B cell (primary cell): ENCODE results near the gene GRAMD2A. TPM values are rescaled to one million over a fixed set of nuclear protein-coding genes. Genes with fewer than 3 reads are reported as not detected.

Experiments used
- ATAC-seq: fragments of 200-7000 bp; cut with Tn5 transposase; one replicate; pipeline ENCODE4 v1.10.0; 2021; ENCODE audit warnings: low read depth, mild to moderate bottlenecking, moderate number of reproducible peaks, moderate library complexity
- CTCF ChIA-PET: fragments of 350-600 bp; sonication (Branson Sonifier 250); formaldehyde crosslinking; loops from one replicate; lab custom pipeline; 2021; ENCODE audit warnings: antibody characterized with exemption, inconsistent platforms; lab: Charles Lee
- POLR2A ChIA-PET: fragments of 350-600 bp; sonication (Branson Sonifier 250); formaldehyde crosslinking; loops from one replicate; lab custom pipeline; 2021; ENCODE audit warnings: antibody characterized with exemption; lab: Charles Lee
- DNase-seq: peaks from one replicate; pipeline ENCODE4 v3.0.0; 2013
- H2AFZ ChIP-seq: 2 replicates; pipeline ENCODE4 v1.6.1; 2012; ENCODE audit warnings: mild to moderate bottlenecking, low read depth, low read length; ENCODE audit not compliant: insufficient read depth, poor library complexity, severe bottlenecking
- H3K27ac ChIP-seq, 2 donors: 1 replicate in 1 of 2; 2 replicates in 1 of 2; pipeline ENCODE4 v1.5.1; 2012 to 2013; ENCODE audit warnings: low read length in 2 of 2, mild to moderate bottlenecking in 2 of 2, moderate library complexity in 1 of 2
- H3K27me3 ChIP-seq, 4 experiments: fragments of 200-600 bp in 1 of 4; sonication (generic) in 1 of 4; replicated peaks in 1 of 4; 1 replicate in 2 of 4; 2 replicates in 2 of 4; pipeline versions ENCODE4 v1.6.1 to v1.7.0; 2013 to 2016; ENCODE audit warnings: low read length in 3 of 4, mild to moderate bottlenecking in 2 of 4, mixed read lengths in 1 of 4, moderate library complexity in 1 of 4; ENCODE audit not compliant: insufficient read depth in 4 of 4, control insufficient read depth in 3 of 4; ENCODE audit errors: control extremely low read depth in 1 of 4
- H3K36me3 ChIP-seq, 2 experiments: replicated peaks in 1 of 2; 1 replicate in 1 of 2; 2 replicates in 1 of 2; pipeline versions ENCODE4 v1.6.1 to v1.7.1; 2013; ENCODE audit warnings: low read length in 1 of 2; ENCODE audit not compliant: insufficient read depth in 2 of 2, control insufficient read depth in 1 of 2; ENCODE audit errors: control extremely low read depth in 1 of 2, extremely low read depth in 1 of 2
- H3K4me1 ChIP-seq, 2 donors: fragments of 200-600 bp in 1 of 2; sonication (generic) in 1 of 2; 1 replicate in 1 of 2; 2 replicates in 1 of 2; pipeline versions ENCODE4 v1.5.1 to v1.6.1; 2013 to 2017; ENCODE audit warnings: low read length in 2 of 2; ENCODE audit not compliant: control insufficient read depth in 2 of 2, insufficient read depth in 2 of 2
- H3K4me2 ChIP-seq: replicated peaks from 2 replicates; pipeline ENCODE3; 2012; ENCODE audit warnings: mild to moderate bottlenecking, low read depth, low read length; ENCODE audit not compliant: poor library complexity, severe bottlenecking
- H3K4me3 ChIP-seq, 5 experiments: fragments of 200-600 bp in 1 of 5; sonication (generic) in 1 of 5; 1 replicate in 3 of 5; 2 replicates in 2 of 5; pipeline versions ENCODE4 v1.5.1 to v1.7.0; 2011 to 2016; ENCODE audit warnings: low read length in 4 of 5, mild to moderate bottlenecking in 4 of 5, low read depth in 2 of 5, control low read depth in 1 of 5, moderate library complexity in 1 of 5; ENCODE audit not compliant: insufficient read depth in 1 of 5; ENCODE audit errors: control extremely low read depth in 1 of 5, extremely low read depth in 1 of 5
- H3K79me2 ChIP-seq: fragments of 200-600 bp; sonication (generic); one replicate; pipeline ENCODE4 v1.6.0; 2016; ENCODE audit warnings: low read length; ENCODE audit not compliant: control insufficient read depth, insufficient read depth
- H3K9ac ChIP-seq: fragments of 200-600 bp; sonication (generic); 2 replicates; pipeline ENCODE4 v1.6.1; 2017; ENCODE audit warnings: mild to moderate bottlenecking, low read length, moderate library complexity
- H3K9me3 ChIP-seq, 3 donors: one replicate each; pipeline versions ENCODE4 v1.6.1 to v1.7.1; 2013; ENCODE audit warnings: low read length in 2 of 3; ENCODE audit not compliant: control insufficient read depth in 2 of 3, insufficient read depth in 1 of 3; ENCODE audit errors: control extremely low read depth in 1 of 3
- H4K20me1 ChIP-seq: 2 replicates; pipeline ENCODE4 v1.6.0; 2012; ENCODE audit warnings: mild to moderate bottlenecking, low read length; ENCODE audit not compliant: insufficient read depth, control insufficient read depth, poor library complexity, severe bottlenecking
- H3K27ac Mint-ChIP-seq: one replicate; pipeline ENCODE4 v1.8.0; 2021; ENCODE audit warnings: mixed read lengths
- H3K27me3 Mint-ChIP-seq: one replicate; pipeline ENCODE4 v1.8.0; 2021; ENCODE audit warnings: mixed read lengths
- H3K4me1 Mint-ChIP-seq: one replicate; pipeline ENCODE4 v1.8.0; 2021; ENCODE audit warnings: mixed read lengths
- H3K4me3 Mint-ChIP-seq: one replicate; pipeline ENCODE4 v1.8.0; 2021; ENCODE audit warnings: mixed read lengths
- H3K9me3 Mint-ChIP-seq: one replicate; pipeline ENCODE4 v1.8.0; 2022; ENCODE audit warnings: mixed read lengths; ENCODE audit not compliant: insufficient read depth
- CTCF ChIP-seq: fragments of 200-600 bp; IDR thresholded peaks from one replicate; pipeline ENCODE4 v1.8.0; 2022; ENCODE audit warnings: antibody characterized with exemption, mild to moderate bottlenecking
- EZH2 ChIP-seq: IDR thresholded peaks from 2 replicates; pipeline ENCODE4 v1.6.1; 2012; ENCODE audit warnings: borderline replicate concordance, low read depth, mild to moderate bottlenecking, moderate library complexity, low read length; ENCODE audit not compliant: insufficient read depth, poor library complexity, severe bottlenecking
- WGBS: methylation state at CpG from one replicate; pipeline ENCODE4 v1.1.5; 2013; ENCODE audit warnings: missing lambda C conversion rate; ENCODE audit not compliant: insufficient coverage; 5-methylcytosine and 5-hydroxymethylcytosine counted together
- intact Hi-C: fragments of 100-400 bp; cut with micrococcal nuclease; formaldehyde crosslinking; loops from one replicate; pipeline ENCODE4 v1.10.0; 2022
- polyA plus RNA-seq: library from polyadenylated mRNA; depleted of rRNA; stranded (reverse); fragments of >200 nt; gene quantifications from 2 replicates; pipeline ENCODE4 v1.2.3, GENCODE V29; 2012
- total RNA-seq, 2 donors: library from RNA; stranded (reverse); fragments of 120-200 nt in 1 of 2; gene quantifications; 1 replicate in 1 of 2; 2 replicates in 1 of 2; pipeline versions ENCODE4 v1.2.3 to v1.2.4, GENCODE V29; 2013 to 2022

GRAMD2A gene
- total and polyA plus RNA-seq, 2 donors (not counting 1 experiment from before 2014, with no cell fraction given), result not detected

DNA sequence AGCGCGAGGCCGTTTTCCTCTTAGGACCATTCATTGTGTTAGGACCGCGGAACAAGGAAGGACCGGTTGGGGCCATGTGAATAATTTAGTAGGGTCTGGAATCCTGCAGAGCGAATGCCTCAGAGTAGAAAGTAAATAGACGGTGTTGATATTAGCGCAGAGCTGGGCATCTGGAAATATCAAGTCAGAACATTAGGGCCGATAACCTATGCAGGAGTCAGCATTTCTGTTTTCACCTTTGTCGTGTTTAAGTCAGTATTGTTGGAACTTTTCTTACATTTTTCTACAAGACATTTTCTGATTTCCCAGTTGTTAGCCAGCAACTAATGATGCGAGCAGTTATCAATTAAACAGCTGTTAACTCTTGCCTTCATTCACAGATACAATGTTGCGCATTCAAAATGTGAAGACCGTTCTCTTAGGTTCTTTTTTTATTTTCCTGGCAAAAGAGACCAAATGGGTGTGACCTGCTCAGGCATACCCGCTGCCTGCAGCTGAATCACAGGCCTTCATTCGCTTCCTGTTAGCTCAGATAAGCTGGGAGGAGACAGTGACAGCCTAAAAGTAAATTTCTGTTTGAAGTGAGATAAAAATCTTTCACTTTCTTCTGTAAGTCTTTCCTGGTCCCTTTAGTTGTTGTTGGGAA lies 34.4 kb upstream of the GRAMD2A start:
- DNase-seq (peak; percentile 49), ATAC-seq (no peak)
- Histone ChIP-seq H3K9ac (peak overlapping the region; percentile 80), H3K4me2 (peak overlapping the region; percentile 90), H4K20me1 (peaks cover 28% of the 10 kb centered on the region), H3K27ac (peak overlapping the region; percentile 91 to 94), H3K27me3 (no peaks in the 10 kb centered on the region), H2AFZ (peak overlapping the region; percentile 85), H3K4me1 (peaks cover 31 to 37% of the 10 kb centered on the region in 2 donors), H3K4me3 (peak overlapping the region; percentile 48 to 96 (median 93)), H3K79me2 (peaks cover 17% of the 10 kb centered on the region), H3K9me3 (no peaks in the 10 kb centered on the region), H3K36me3 (no peaks in the 10 kb centered on the region)
- CTCF ChIA-PET, result interaction anchor here (0.7 to 6.8 kb wide), 8 partner anchors 8 to 55 kb away, joined by 3 to 87 read pairs (median 3); partner anchors contain the start of gene GRAMD2A
- no peaks in the 10 kb centered on the region for H3K27me3 Mint-ChIP-seq
- peaks cover 32% of the 10 kb centered on the region for H3K4me1 Mint-ChIP-seq
- intact Hi-C loops, result no loop called here
- H3K27ac Mint-ChIP-seq, result peak overlapping the region; percentile 96
- H3K9me3 Mint-ChIP-seq, result no peaks in the 10 kb centered on the region
- TF ChIP-seq EZH2 (no peak), CTCF (no peak)
- POLR2A ChIA-PET, result interaction anchor here (0.6 kb wide), 1 partner anchor 7 kb away, joined by 3 read pairs; no protein-coding TSS in a partner anchor
- H3K4me3 Mint-ChIP-seq, result peak overlapping the region; percentile 94
- 4% methylated on average over 14 of the region's 16 CpGs for WGBS
